GM12878 (cell line): ENCODE measurements around the gene TCIRG1. TPM values are rescaled to one million over a fixed set of nuclear protein-coding genes. Genes with fewer than 3 reads are reported as not detected.

Experiments
- BCL3 ChIP-seq: IDR thresholded peaks from 2 replicates; pipeline ENCODE4 v1.6.1; 2011; ENCODE audit warnings: borderline replicate concordance, low read depth, mild to moderate bottlenecking, moderate library complexity, low read length; ENCODE audit not compliant: insufficient read depth, poor library complexity, severe bottlenecking
- DPF2 ChIP-seq: fragments of 450-650 bp; IDR thresholded peaks from 2 replicates; pipeline ENCODE4 v1.6.1; 2017; ENCODE audit warnings: mild to moderate bottlenecking
- EED ChIP-seq: sonication (generic); IDR thresholded peaks from 2 replicates; pipeline ENCODE4 v1.6.1; 2016; ENCODE audit warnings: antibody characterized with exemption, low read depth
- KLF5 ChIP-seq: fragments of 450-650 bp; IDR thresholded peaks from 2 replicates; pipeline ENCODE4 v1.6.1; 2014; ENCODE audit warnings: mild to moderate bottlenecking; ENCODE audit not compliant: partially characterized antibody
- NBN ChIP-seq: fragments of 450-650 bp; IDR thresholded peaks from 2 replicates; pipeline ENCODE4 v1.6.1; 2016
- NFIC ChIP-seq: IDR thresholded peaks from 2 replicates; pipeline ENCODE4 v1.6.1; 2012; ENCODE audit warnings: low read depth, mild to moderate bottlenecking, inconsistent platforms, low read length, moderate library complexity
- NFYA ChIP-seq: IDR thresholded peaks from 2 replicates; pipeline ENCODE4 v1.6.1; 2011; ENCODE audit warnings: low read depth, mild to moderate bottlenecking, low read length, improper control_type of control experiment, borderline replicate concordance
- NRF1 ChIP-seq: conservative IDR thresholded peaks from 2 replicates; pipeline ENCODE4 v1.6.1; 2011; ENCODE audit warnings: mild to moderate bottlenecking, low read depth, low read length, improper control_type of control experiment
- PAX5 ChIP-seq: IDR thresholded peaks from 2 replicates; pipeline ENCODE4 v1.6.1; 2011; ENCODE audit warnings: low read depth, low read length, borderline replicate concordance
- RAD51 ChIP-seq: fragments of 450-650 bp; IDR thresholded peaks from 2 replicates; pipeline ENCODE4 v1.6.1; 2016; ENCODE audit warnings: moderate library complexity, mild to moderate bottlenecking, inconsistent platforms
- RB1 ChIP-seq: fragments of 450-650 bp; formaldehyde crosslinking; IDR thresholded peaks from 2 replicates; pipeline ENCODE4 v1.6.1; 2017; ENCODE audit warnings: mild to moderate bottlenecking, borderline replicate concordance
- RELA ChIP-seq: fragments of 450-650 bp; IDR thresholded peaks from 2 replicates; pipeline ENCODE4 v1.8.0; 2014; ENCODE audit warnings: borderline replicate concordance; ENCODE audit not compliant: partially characterized antibody
- RFX5 ChIP-seq: IDR thresholded peaks from 2 replicates; pipeline ENCODE4 v1.6.1; 2011; ENCODE audit warnings: low read depth, low read length, improper control_type of control experiment
- SPI1 ChIP-seq: IDR thresholded peaks from 2 replicates; pipeline ENCODE4 v1.6.1; 2011; ENCODE audit warnings: low read depth, mild to moderate bottlenecking, low read length, moderate library complexity, borderline replicate concordance; ENCODE audit not compliant: insufficient read depth
- USF2 ChIP-seq: IDR thresholded peaks from 2 replicates; pipeline ENCODE4 v1.6.1; 2011; ENCODE audit warnings: low read depth, low read length, improper control_type of control experiment, borderline replicate concordance
- WRNIP1 ChIP-seq: IDR thresholded peaks from 2 replicates; pipeline ENCODE4 v1.6.1; 2011; ENCODE audit warnings: low read depth, low read length, improper control_type of control experiment, borderline replicate concordance
- ZNF24 ChIP-seq: fragments of 450-650 bp; IDR thresholded peaks from 2 replicates; pipeline ENCODE4 v1.6.1; 2017; ENCODE audit warnings: antibody characterized with exemption, mild to moderate bottlenecking
- ZZZ3 ChIP-seq: IDR thresholded peaks from 2 replicates; pipeline ENCODE4 v1.6.1; 2011; ENCODE audit warnings: low read depth; ENCODE audit not compliant: control insufficient read depth, insufficient read length
- polyA plus RNA-seq, 11 experiments: library from polyadenylated mRNA; depleted of rRNA in 4 of 11; unstranded in 6 of 11; stranded (reverse) in 5 of 11; fragments of >200 nt; fragmentation: Nextera tagmentation in 4 of 11; fragmentation: Illumina TruSeq in 1 of 11; extraction: Ambion mirVana in 4 of 11; extraction: Trizol in 1 of 11; gene quantifications; 1 replicate in 1 of 11; 2 replicates in 10 of 11; pipeline versions ENCODE4 v1.2.1 to v1.2.3, GENCODE V29; 2011 to 2016; ENCODE audit warnings: inconsistent platforms in 2 of 11, missing spikeins in 2 of 11, low read depth in 1 of 11
- total RNA-seq, 4 experiments: library from RNA; depleted of rRNA in 3 of 4; stranded (reverse); fragments of >200 nt in 3 of 4; fragmentation: Illumina TruSeq in 1 of 4; extraction: Trizol in 1 of 4; gene quantifications; 2 replicates each; pipeline versions ENCODE4 v1.2.1 to v1.2.3, GENCODE V29; 2013 to 2021
- TF ChIP-seq, protein P1 (sequence below): IDR thresholded peaks from 2 replicates; pipeline ENCODE4 v1.6.1; 2011; ENCODE audit warnings: borderline replicate concordance, low read depth, mild to moderate bottlenecking, moderate library complexity, mixed read lengths, low read length; ENCODE audit not compliant: insufficient read depth; ENCODE audit errors: extremely low read length
- TF ChIP-seq, protein P2 (sequence below): fragments of 450-650 bp; IDR thresholded peaks from 2 replicates; pipeline ENCODE4 v1.6.1; 2017; ENCODE audit warnings: mild to moderate bottlenecking, moderate library complexity

TCIRG1 gene
- total and polyA plus RNA-seq, 10 of the 15 experiments (the other 5 are each of a cell fraction or from before 2014, with no cell fraction given): 0.76 to 218 (median 87.4) TPM

DNA sequence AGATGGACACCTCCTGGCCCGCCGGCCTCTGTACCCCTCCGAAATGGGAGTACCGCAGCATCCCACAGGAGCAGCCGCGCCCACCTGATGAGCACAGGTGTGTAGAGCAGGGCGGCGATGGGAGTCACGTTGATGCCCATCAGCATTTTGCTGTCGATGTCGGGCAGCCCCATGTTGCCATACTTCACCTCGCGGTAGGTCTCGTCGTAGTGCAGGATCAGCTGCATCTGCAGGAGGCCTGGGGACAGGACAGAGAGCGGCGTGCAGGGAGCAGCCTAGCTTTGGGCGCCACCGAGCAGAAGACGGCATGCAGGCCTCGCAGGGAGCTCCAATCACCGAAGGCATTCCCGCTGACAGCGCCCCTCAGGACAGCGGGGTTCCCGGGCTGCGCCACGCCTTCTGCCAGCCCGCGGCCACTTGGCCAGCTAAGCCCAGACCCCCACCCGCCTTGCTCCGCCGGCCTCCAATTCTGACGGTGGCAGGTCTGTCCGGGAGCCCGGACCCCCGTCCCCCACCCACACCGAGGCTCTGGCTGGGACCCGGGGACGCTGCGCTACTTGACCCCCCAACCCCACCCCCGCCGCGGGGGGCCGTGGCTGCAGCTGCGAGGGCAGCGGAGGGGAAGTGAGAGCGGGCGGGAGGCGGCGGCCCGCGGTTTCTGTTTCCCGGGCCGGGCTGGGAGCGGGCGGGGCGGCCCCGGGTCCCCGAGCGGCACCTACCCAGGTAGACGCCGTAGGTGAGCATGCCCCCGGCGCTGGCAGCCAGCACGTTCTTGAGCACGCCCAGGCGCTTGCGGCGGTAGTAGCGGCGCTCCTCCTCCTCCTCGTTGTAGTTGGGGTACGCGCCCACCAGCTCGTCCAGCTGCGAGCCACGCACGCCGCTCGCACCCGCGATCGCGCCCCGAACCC, 35.6 kb upstream of the TCIRG1 start (continued):
- TF ChIP-seq, protein P1, sequence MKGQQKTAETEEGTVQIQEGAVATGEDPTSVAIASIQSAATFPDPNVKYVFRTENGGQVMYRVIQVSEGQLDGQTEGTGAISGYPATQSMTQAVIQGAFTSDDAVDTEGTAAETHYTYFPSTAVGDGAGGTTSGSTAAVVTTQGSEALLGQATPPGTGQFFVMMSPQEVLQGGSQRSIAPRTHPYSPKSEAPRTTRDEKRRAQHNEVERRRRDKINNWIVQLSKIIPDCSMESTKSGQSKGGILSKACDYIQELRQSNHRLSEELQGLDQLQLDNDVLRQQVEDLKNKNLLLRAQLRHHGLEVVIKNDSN: no peak
- TF ChIP-seq NFIC (no peak), ZZZ3 (no peak), RB1 (no peak), NBN (no peak), ZNF24 (no peak), WRNIP1 (no peak), PAX5 (0 out of 2 replicates have a peak, but pooled peaks have one; percentile 19), RAD51 (no peak), NRF1 (no peak), NFYA (no peak), DPF2 (peak; percentile 52; the same call in 1 of the 2 replicates), EED (no peak), USF2 (no peak), KLF5 (no peak), BCL3 (peak; percentile 29), RELA (no peak), RFX5 (no peak), SPI1 (peak; percentile 88)
- TF ChIP-seq, protein P2, sequence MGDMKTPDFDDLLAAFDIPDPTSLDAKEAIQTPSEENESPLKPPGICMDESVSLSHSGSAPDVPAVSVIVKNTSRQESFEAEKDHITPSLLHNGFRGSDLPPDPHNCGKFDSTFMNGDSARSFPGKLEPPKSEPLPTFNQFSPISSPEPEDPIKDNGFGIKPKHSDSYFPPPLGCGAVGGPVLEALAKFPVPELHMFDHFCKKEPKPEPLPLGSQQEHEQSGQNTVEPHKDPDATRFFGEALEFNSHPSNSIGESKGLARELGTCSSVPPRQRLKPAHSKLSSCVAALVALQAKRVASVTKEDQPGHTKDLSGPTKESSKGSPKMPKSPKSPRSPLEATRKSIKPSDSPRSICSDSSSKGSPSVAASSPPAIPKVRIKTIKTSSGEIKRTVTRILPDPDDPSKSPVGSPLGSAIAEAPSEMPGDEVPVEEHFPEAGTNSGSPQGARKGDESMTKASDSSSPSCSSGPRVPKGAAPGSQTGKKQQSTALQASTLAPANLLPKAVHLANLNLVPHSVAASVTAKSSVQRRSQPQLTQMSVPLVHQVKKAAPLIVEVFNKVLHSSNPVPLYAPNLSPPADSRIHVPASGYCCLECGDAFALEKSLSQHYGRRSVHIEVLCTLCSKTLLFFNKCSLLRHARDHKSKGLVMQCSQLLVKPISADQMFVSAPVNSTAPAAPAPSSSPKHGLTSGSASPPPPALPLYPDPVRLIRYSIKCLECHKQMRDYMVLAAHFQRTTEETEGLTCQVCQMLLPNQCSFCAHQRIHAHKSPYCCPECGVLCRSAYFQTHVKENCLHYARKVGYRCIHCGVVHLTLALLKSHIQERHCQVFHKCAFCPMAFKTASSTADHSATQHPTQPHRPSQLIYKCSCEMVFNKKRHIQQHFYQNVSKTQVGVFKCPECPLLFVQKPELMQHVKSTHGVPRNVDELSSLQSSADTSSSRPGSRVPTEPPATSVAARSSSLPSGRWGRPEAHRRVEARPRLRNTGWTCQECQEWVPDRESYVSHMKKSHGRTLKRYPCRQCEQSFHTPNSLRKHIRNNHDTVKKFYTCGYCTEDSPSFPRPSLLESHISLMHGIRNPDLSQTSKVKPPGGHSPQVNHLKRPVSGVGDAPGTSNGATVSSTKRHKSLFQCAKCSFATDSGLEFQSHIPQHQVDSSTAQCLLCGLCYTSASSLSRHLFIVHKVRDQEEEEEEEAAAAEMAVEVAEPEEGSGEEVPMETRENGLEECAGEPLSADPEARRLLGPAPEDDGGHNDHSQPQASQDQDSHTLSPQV: no peak
